Thyroid gland (tissue), 4 donors: ENCODE data around the gene DCLK2. TPM values are rescaled to one million over a fixed set of nuclear protein-coding genes. Genes with fewer than 3 reads are reported as not detected.

ENCODE experiments used
- DNase-seq, 2 donors: peaks; one replicate each; pipeline ENCODE4 v3.0.0-alpha.2; 2019
- H3K27ac ChIP-seq, 3 donors: fragments of 200-600 bp; sonication (generic); 1 replicate in 2 of 3; 2 replicates in 1 of 3; pipeline ENCODE4 v1.5.1; 2016 to 2019; ENCODE audit warnings: mild to moderate bottlenecking in 1 of 3, moderate library complexity in 1 of 3
- H3K27me3 ChIP-seq: fragments of 200-600 bp; sonication (generic); one replicate; pipeline ENCODE4 v1.5.1; 2019
- H3K36me3 ChIP-seq, 2 donors: fragments of 200-600 bp; sonication (generic); one replicate each; pipeline ENCODE4 v1.5.1; 2016 to 2019
- H3K4me1 ChIP-seq, 2 donors: fragments of 200-600 bp; sonication (generic); one replicate each; pipeline ENCODE4 v1.5.1; 2017 to 2019
- H3K4me3 ChIP-seq, 3 donors: fragments of 200-600 bp; sonication (generic); replicated peaks in 1 of 3; 1 replicate in 2 of 3; 2 replicates in 1 of 3; pipeline ENCODE4 v1.5.1; 2016; ENCODE audit warnings: mild to moderate bottlenecking in 1 of 3
- H3K9me3 ChIP-seq: fragments of 200-600 bp; sonication (generic); one replicate; pipeline ENCODE4 v1.5.1; 2017
- POLR2A ChIP-seq, 2 donors: fragments of 450-650 bp; IDR thresholded peaks; one replicate each; pipeline ENCODE4 v1.6.1; 2017; ENCODE audit warnings: antibody characterized with exemption in 2 of 2, mild to moderate bottlenecking in 2 of 2, moderate library complexity in 1 of 2
- WGBS, 2 donors: methylation state at CpG; one replicate each; pipeline ENCODE4 v1.1.5; 2017; 5-methylcytosine and 5-hydroxymethylcytosine counted together
- intact Hi-C: fragments of 100-400 bp; cut with DNase I; formaldehyde crosslinking; loops from one replicate; pipeline ENCODE4 v1.15.1; 2023
- total RNA-seq, 4 donors: library from RNA; depleted of rRNA; stranded (reverse); fragments of >200 nt; gene quantifications; one replicate each; pipeline ENCODE4 v1.2.3, GENCODE V29; 2016
- TF ChIP-seq, protein P1 (sequence below), 6 experiments: fragments of 200-600 bp in 3 of 6; fragments of 450-650 bp in 3 of 6; sonication (generic) in 3 of 6; IDR thresholded peaks; one replicate each; pipeline ENCODE4 v1.5.1; 2016 to 2019; ENCODE audit warnings: antibody characterized with exemption in 6 of 6, mild to moderate bottlenecking in 2 of 6, inconsistent platforms in 1 of 6, moderate library complexity in 1 of 6

DCLK2 gene
- total RNA-seq, 4 donors from 2014 or later: 6.6 to 19.7 (median 12.3) TPM

DNA sequence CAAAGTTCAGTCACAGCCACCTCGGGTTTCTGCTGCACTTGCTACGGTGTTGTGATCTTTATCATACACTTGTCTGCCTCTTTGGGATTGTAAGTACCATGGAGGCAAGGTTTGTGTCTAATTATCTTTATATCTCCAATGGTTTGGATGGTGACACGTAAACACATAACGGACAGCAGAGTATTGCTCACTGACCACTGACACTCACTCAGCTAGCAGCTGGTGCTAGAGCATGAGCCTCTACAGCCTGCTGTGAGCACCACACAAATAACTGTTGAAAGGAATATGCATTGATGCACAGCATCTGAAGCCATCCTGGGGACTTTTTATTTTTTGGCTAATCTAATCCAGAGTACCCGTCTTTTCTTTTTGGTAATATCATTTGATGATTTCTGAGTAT, 156.0 kb downstream of the DCLK2 start:
- intact Hi-C loops: loop anchor here (10.0 kb wide), 1 partner anchor 159 kb away; the partner anchor contains the start of gene DCLK2
- WGBS, 2 donors: 87 to 90% methylated on average over 5 of the region's 5 CpGs
- Histone ChIP-seq H3K27ac (no peak overlapping the region), H3K36me3 (no peaks in the 10 kb centered on the region), H3K27me3 (no peaks in the 10 kb centered on the region), H3K4me1 (peaks cover 14% of the 10 kb centered on the region in 2 donors), H3K4me3 (no peak overlapping the region), H3K9me3 (no peaks in the 10 kb centered on the region)
- TF ChIP-seq, protein P1, sequence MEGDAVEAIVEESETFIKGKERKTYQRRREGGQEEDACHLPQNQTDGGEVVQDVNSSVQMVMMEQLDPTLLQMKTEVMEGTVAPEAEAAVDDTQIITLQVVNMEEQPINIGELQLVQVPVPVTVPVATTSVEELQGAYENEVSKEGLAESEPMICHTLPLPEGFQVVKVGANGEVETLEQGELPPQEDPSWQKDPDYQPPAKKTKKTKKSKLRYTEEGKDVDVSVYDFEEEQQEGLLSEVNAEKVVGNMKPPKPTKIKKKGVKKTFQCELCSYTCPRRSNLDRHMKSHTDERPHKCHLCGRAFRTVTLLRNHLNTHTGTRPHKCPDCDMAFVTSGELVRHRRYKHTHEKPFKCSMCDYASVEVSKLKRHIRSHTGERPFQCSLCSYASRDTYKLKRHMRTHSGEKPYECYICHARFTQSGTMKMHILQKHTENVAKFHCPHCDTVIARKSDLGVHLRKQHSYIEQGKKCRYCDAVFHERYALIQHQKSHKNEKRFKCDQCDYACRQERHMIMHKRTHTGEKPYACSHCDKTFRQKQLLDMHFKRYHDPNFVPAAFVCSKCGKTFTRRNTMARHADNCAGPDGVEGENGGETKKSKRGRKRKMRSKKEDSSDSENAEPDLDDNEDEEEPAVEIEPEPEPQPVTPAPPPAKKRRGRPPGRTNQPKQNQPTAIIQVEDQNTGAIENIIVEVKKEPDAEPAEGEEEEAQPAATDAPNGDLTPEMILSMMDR (IDR thresholded peaks at IDR 0.05): no peak
- TF ChIP-seq POLR2A (IDR thresholded peaks at IDR 0.05): no peak
- no peak for DNase-seq

GRCh38 chr4:150235317-150235716, 157.1 kb downstream of the DCLK2 start:
- intact Hi-C loops: loop anchor here (10.0 kb wide), 1 partner anchor 161 kb away; the partner anchor contains the start of gene DCLK2
- Histone ChIP-seq H3K4me1 (peaks cover 14% of the 10 kb centered on the region in 2 donors), H3K36me3 (no peaks in the 10 kb centered on the region), H3K4me3 (no peak overlapping the region), H3K27me3 (no peaks in the 10 kb centered on the region), H3K9me3 (no peaks in the 10 kb centered on the region), H3K27ac (no peak overlapping the region)
- WGBS, 2 donors: 92% methylated on average over 5 of the region's 5 CpGs
- TF ChIP-seq, protein P1 (IDR thresholded peaks at IDR 0.05): no peak
- TF ChIP-seq POLR2A (IDR thresholded peaks at IDR 0.05): no peak
- DNase-seq: no peak

- DNase-seq: no peak
- Histone ChIP-seq H3K4me1 (peaks cover 12 to 14% of the 10 kb centered on the region in 2 donors), H3K36me3 (no peaks in the 10 kb centered on the region), H3K27ac (no peak overlapping the region), H3K27me3 (no peaks in the 10 kb centered on the region), H3K9me3 (no peaks in the 10 kb centered on the region), H3K4me3 (no peak overlapping the region)
- intact Hi-C loops: loop anchor here (10.0 kb wide), 1 partner anchor 161 kb away; the partner anchor contains the start of gene DCLK2
- WGBS, 2 donors: 88 to 89% methylated on average over 6 of the region's 6 CpGs
- TF ChIP-seq, protein P1 (IDR thresholded peaks at IDR 0.05): no peak
- no peak for TF ChIP-seq POLR2A (IDR thresholded peaks at IDR 0.05)
Measured at GRCh38 chr4:150235808-150236271, 157.6 kb downstream of the DCLK2 start.

- Histone ChIP-seq H3K27ac (no peak overlapping the region), H3K9me3 (no peaks in the 10 kb centered on the region), H3K27me3 (no peaks in the 10 kb centered on the region), H3K4me1 (peaks cover 7 to 9% of the 10 kb centered on the region in 2 donors), H3K36me3 (no peaks in the 10 kb centered on the region), H3K4me3 (no peak overlapping the region)
- no peak for DNase-seq
- no peak for TF ChIP-seq POLR2A (IDR thresholded peaks at IDR 0.05)
- TF ChIP-seq, protein P1 (IDR thresholded peaks at IDR 0.05): no peak
- intact Hi-C loops: loop anchor here (10.0 kb wide), 1 partner anchor 162 kb away; the partner anchor contains the start of gene DCLK2
Measured at GRCh38 chr4:150236626-150237025, 158.4 kb downstream of the DCLK2 start.

DNA sequence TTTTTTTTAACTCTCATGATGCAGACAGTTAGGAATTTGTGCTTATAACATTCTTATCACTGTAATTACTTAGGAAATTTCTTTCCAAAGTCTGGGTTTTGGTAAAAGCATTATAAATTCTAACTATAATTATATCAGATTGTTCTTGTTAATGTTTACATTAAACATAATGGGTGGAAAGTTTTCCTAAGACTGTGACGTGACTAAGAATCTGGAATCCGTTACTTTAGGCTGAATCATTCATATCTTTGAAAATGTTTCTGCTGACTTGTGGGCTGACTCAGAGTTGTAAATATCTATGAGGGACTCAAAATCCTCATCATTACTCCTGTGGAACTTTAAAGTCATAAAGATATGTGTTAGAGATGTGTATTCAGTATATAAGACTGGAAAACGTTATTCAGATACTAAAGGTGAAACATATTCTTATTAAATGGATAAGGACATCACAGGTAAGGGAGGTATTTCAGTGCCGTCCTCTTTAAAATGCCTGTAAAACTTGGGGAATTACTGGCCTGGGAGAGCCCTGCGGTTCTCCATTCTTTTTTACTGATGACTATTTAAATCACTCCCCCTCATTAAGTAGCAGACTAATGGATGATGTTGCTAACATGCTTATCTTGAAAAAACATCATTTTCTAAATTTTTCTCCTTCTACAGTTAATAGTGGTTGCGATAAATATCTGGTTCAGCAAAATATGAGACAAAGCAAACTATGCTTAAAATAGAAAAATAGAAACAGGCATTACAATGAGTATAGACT, 159.0 kb downstream of the DCLK2 start:
- no peak for DNase-seq
- Histone ChIP-seq H3K4me3 (no peak overlapping the region), H3K9me3 (no peaks in the 10 kb centered on the region), H3K4me1 (peaks cover 2% of the 10 kb centered on the region in 2 donors), H3K27ac (no peak overlapping the region), H3K27me3 (no peaks in the 10 kb centered on the region), H3K36me3 (no peaks in the 10 kb centered on the region)
- TF ChIP-seq, protein P1 (IDR thresholded peaks at IDR 0.05): no peak
- no peak for TF ChIP-seq POLR2A (IDR thresholded peaks at IDR 0.05)
- WGBS, 2 donors: 83 to 84% methylated on average over 6 of the region's 6 CpGs
- intact Hi-C loops: loop anchor here (10.0 kb wide), 1 partner anchor 162 kb away; the partner anchor contains the start of gene DCLK2
